Loucy (cell line): ENCODE results near the gene KLHL12.

Source experiments
- EZH2phosphoT487 ChIP-seq: fragments of 200-600 bp; IDR thresholded peaks from 2 replicates; pipeline ENCODE4 v1.6.1; 2018; ENCODE audit warnings: antibody characterized with exemption, mild to moderate bottlenecking, moderate library complexity, borderline replicate concordance
- TF ChIP-seq, protein P1 (sequence below): fragments of 200-600 bp; sonication (generic); conservative IDR thresholded peaks from 2 replicates; pipeline ENCODE4 v1.5.1; 2014; ENCODE audit warnings: mild to moderate bottlenecking, antibody characterized with exemption, low read length

DNA sequence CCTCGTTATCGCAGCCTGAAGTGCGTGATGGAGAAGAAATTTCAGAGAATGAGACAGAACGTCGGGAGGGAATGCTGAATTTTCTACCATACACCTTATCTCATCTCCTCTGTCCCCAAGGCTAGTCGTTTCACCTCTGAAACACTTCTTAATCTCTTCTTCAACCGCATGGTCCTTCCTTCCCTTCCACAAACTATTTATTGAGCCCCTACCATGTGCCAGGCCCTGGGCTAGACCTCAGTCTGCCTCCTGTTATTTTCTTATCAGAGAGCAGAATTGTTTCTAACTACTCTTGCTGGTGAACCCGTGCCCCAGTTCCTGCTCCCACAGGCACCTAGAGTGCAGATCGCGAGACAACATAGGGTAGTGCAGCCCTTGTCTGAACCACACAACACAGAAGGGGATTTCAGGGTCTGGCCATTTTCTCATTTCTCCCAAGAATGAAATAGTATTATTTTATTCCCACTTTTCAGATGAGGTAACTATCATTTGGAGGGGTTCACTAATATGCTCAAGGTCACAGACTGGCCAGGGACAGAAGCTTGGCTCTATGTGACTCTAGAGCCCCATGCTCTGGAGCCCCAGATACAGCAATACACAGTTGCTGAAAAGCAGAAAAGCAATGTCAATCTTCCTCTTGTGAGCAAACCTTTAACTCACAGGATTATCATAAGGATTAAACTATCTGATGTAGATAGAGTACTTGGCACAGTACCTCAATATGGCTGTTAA, 31.7 kb upstream of the KLHL12 start:
- TF ChIP-seq, protein P1, sequence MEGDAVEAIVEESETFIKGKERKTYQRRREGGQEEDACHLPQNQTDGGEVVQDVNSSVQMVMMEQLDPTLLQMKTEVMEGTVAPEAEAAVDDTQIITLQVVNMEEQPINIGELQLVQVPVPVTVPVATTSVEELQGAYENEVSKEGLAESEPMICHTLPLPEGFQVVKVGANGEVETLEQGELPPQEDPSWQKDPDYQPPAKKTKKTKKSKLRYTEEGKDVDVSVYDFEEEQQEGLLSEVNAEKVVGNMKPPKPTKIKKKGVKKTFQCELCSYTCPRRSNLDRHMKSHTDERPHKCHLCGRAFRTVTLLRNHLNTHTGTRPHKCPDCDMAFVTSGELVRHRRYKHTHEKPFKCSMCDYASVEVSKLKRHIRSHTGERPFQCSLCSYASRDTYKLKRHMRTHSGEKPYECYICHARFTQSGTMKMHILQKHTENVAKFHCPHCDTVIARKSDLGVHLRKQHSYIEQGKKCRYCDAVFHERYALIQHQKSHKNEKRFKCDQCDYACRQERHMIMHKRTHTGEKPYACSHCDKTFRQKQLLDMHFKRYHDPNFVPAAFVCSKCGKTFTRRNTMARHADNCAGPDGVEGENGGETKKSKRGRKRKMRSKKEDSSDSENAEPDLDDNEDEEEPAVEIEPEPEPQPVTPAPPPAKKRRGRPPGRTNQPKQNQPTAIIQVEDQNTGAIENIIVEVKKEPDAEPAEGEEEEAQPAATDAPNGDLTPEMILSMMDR: no peak
- TF ChIP-seq EZH2phosphoT487: no peak
